HCT116 (cell line): Measurements from ENCODE around the gene TWF1. TPM values are rescaled to one million over a fixed set of nuclear protein-coding genes. Genes with fewer than 3 reads are reported as not detected.

Experiments
- ATAC-seq: fragments of 200-7000 bp; cut with Tn5 transposase; 2 replicates; pipeline ENCODE4 v1.9.1; 2020; ENCODE audit warnings: mild to moderate bottlenecking, moderate library complexity
- BruUV-seq: library from RNA; stranded (reverse); fragments of 400-500 nt; replicated peaks from 2 replicates; lab custom pipeline; 2021; lab: Mats Ljungman, UMichigan
- CTCF ChIA-PET: fragments of 300-600 bp; sonication (Branson Sonifier 250); formaldehyde crosslinking; loops from one replicate; lab custom pipeline; 2021; ENCODE audit warnings: antibody characterized with exemption; lab: Charles Lee
- POLR2A ChIA-PET: fragments of 300-600, 350-600 bp; sonication (Branson Sonifier 250); formaldehyde crosslinking; loops from one replicate; lab custom pipeline; 2021; ENCODE audit warnings: antibody characterized with exemption; lab: Charles Lee
- RAD21 ChIA-PET, 2 experiments: fragments of 300-600 bp; sonication (Branson Sonifier 250); formaldehyde crosslinking; loops; one replicate each; lab custom pipeline; 2023; ENCODE audit warnings: low total read pairs in 2 of 2; ENCODE audit not compliant: uncharacterized antibody in 2 of 2, unreplicated experiment in 2 of 2, low non-redundant PET in 1 of 2; lab: Charles Lee
- DNase-seq: peaks from one replicate; pipeline ENCODE4 v3.0.0-alpha.2; 2010; ENCODE audit warnings: low read depth, low spot score
- H2AFZ ChIP-seq: fragments of 200-600 bp; shearing (Covaris generic), sonication (generic); 2 replicates; pipeline ENCODE4 v1.6.1; 2017; ENCODE audit warnings: low read depth, mixed run types, mixed read lengths, antibody characterized with exemption, low read length; ENCODE audit not compliant: poor library complexity, severe bottlenecking
- H3K27ac ChIP-seq: 2 replicates; pipeline ENCODE4 v1.5.1; 2012; ENCODE audit warnings: low read depth, low read length
- H3K27me3 ChIP-seq: fragments of 200-600 bp; sonication (generic); 2 replicates; pipeline ENCODE4 v1.6.1; 2016; ENCODE audit warnings: mixed run types, low read length, mixed read lengths; ENCODE audit not compliant: insufficient read depth
- H3K36me3 ChIP-seq, 2 experiments: fragments of 200-500 bp in 1 of 2; fragments of 200-600 bp in 1 of 2; sonication (Bioruptor generic) in 1 of 2; sonication (generic) in 1 of 2; 2 replicates each; pipeline versions ENCODE4 v1.5.1 to v1.6.1; 2014 to 2016; ENCODE audit warnings: low read length in 2 of 2, inconsistent platforms in 1 of 2, mixed read lengths in 1 of 2, mixed run types in 1 of 2; ENCODE audit not compliant: insufficient read depth in 2 of 2, control insufficient read depth in 1 of 2
- H3K4me1 ChIP-seq, 2 experiments: fragments of 200-600 bp in 1 of 2; sonication (generic) in 1 of 2; 2 replicates each; pipeline versions ENCODE4 v1.5.1 to v1.6.1; 2012 to 2017; ENCODE audit warnings: low read length in 2 of 2, inconsistent platforms in 1 of 2, mild to moderate bottlenecking in 1 of 2, mixed read lengths in 1 of 2, mixed run types in 1 of 2, moderate library complexity in 1 of 2; ENCODE audit not compliant: insufficient read depth in 2 of 2, control insufficient read depth in 1 of 2
- H3K4me2 ChIP-seq: fragments of 200-600 bp; sonication (generic); 2 replicates; pipeline ENCODE4 v1.6.1; 2017; ENCODE audit warnings: mixed run types, low read length, mixed read lengths
- H3K4me3 ChIP-seq, 2 experiments: fragments of 200-600 bp in 1 of 2; sonication (generic) in 1 of 2; replicated peaks in 1 of 2; 2 replicates each; pipeline ENCODE4 v1.5.1; 2011 to 2016; ENCODE audit warnings: low read length in 2 of 2, control low read depth in 1 of 2, low read depth in 1 of 2, mild to moderate bottlenecking in 1 of 2, mixed read lengths in 1 of 2, mixed run types in 1 of 2
- H3K79me2 ChIP-seq: fragments of 200-600 bp; sonication (generic); 2 replicates; pipeline ENCODE4 v1.6.1; 2017; ENCODE audit warnings: mild to moderate bottlenecking, mixed run types, low read length, moderate library complexity, mixed read lengths; ENCODE audit not compliant: insufficient read depth
- H3K9ac ChIP-seq: fragments of 200-600 bp; sonication (generic); 2 replicates; pipeline ENCODE4 v1.6.1; 2016; ENCODE audit warnings: low read length, mixed read lengths
- H3K9me2 ChIP-seq: fragments of 200-600 bp; sonication (generic), shearing (Covaris generic); 2 replicates; pipeline ENCODE4 v1.6.1; 2017; ENCODE audit warnings: mixed run types, mild to moderate bottlenecking, moderate library complexity; ENCODE audit not compliant: insufficient read depth
- H3K9me3 ChIP-seq, 2 experiments: fragments of 200-500 bp in 1 of 2; fragments of 200-600 bp in 1 of 2; sonication (Bioruptor generic) in 1 of 2; sonication (generic) in 1 of 2; 2 replicates each; pipeline ENCODE4 v1.6.1; 2014 to 2017; ENCODE audit warnings: low read length in 2 of 2, mixed read lengths in 2 of 2, inconsistent platforms in 1 of 2, low read depth in 1 of 2, mild to moderate bottlenecking in 1 of 2, mixed run types in 1 of 2, moderate library complexity in 1 of 2; ENCODE audit not compliant: control insufficient read depth in 1 of 2, insufficient read depth in 1 of 2
- H4K20me1 ChIP-seq: fragments of 200-600 bp; sonication (generic), shearing (Covaris generic); 2 replicates; pipeline ENCODE4 v1.6.1; 2017; ENCODE audit warnings: mixed run types, mild to moderate bottlenecking, moderate library complexity; ENCODE audit not compliant: insufficient read depth
- ATF3 ChIP-seq: IDR thresholded peaks from 2 replicates; pipeline ENCODE4 v1.6.1; 2012
- CBX3 ChIP-seq: IDR thresholded peaks from 2 replicates; pipeline ENCODE4 v1.6.1; 2012; ENCODE audit warnings: low read depth
- CEBPB ChIP-seq: IDR thresholded peaks from 2 replicates; pipeline ENCODE4 v1.6.1; 2012; ENCODE audit warnings: low read depth
- CTCF ChIP-seq, 3 experiments: fragments of 200-600 bp in 1 of 3; sonication (generic) in 1 of 3; IDR thresholded peaks in 2 of 3; conservative IDR thresholded peaks in 1 of 3; 2 replicates each; pipeline ENCODE4 v1.5.1; 2012 to 2017; ENCODE audit warnings: low read depth in 2 of 3, low read length in 2 of 3, antibody characterized with exemption in 1 of 3, borderline replicate concordance in 1 of 3, control low read depth in 1 of 3, mild to moderate bottlenecking in 1 of 3, mixed read lengths in 1 of 3, mixed run types in 1 of 3, moderate library complexity in 1 of 3; ENCODE audit not compliant: insufficient read depth in 1 of 3
- EGR1 ChIP-seq: IDR thresholded peaks from 2 replicates; pipeline ENCODE4 v1.6.1; 2012; ENCODE audit warnings: low read depth
- ELF1 ChIP-seq: IDR thresholded peaks from 2 replicates; pipeline ENCODE4 v1.6.1; 2012; ENCODE audit warnings: low read depth, borderline replicate concordance
- EZH2 ChIP-seq: fragments of 200-600 bp; sonication (generic); IDR thresholded peaks from 2 replicates; pipeline ENCODE4 v1.6.1; 2017; ENCODE audit warnings: antibody characterized with exemption, mixed run types
- EZH2phosphoT487 ChIP-seq: fragments of 200-600 bp; IDR thresholded peaks from 2 replicates; pipeline ENCODE4 v1.6.1; 2018; ENCODE audit warnings: antibody characterized with exemption, borderline replicate concordance
- FOSL1 ChIP-seq: IDR thresholded peaks from 2 replicates; pipeline ENCODE4 v1.6.1; 2012; ENCODE audit warnings: low read depth
- JUND ChIP-seq: IDR thresholded peaks from 2 replicates; pipeline ENCODE4 v1.6.1; 2012
- POLR2AphosphoS5 ChIP-seq: IDR thresholded peaks from 2 replicates; pipeline ENCODE4 v1.6.1; 2011; ENCODE audit warnings: mild to moderate bottlenecking, low read depth, low read length, moderate library complexity
- SIN3A ChIP-seq: IDR thresholded peaks from 2 replicates; pipeline ENCODE4 v1.6.1; 2012; ENCODE audit warnings: low read depth
- SP1 ChIP-seq: IDR thresholded peaks from 2 replicates; pipeline ENCODE4 v1.6.1; 2012; ENCODE audit warnings: low read depth
- SRF ChIP-seq: IDR thresholded peaks from 2 replicates; pipeline ENCODE4 v1.6.1; 2012; ENCODE audit warnings: low read depth
- TCF7L2 ChIP-seq: IDR thresholded peaks from 2 replicates; pipeline ENCODE4 v1.7.0; 2011; ENCODE audit warnings: borderline replicate concordance, inconsistent platforms; ENCODE audit not compliant: insufficient read depth, insufficient read length; ENCODE audit errors: extremely low read depth
- YY1 ChIP-seq: IDR thresholded peaks from 2 replicates; pipeline ENCODE4 v1.6.1; 2011; ENCODE audit warnings: low read length, low read depth, moderate library complexity, mild to moderate bottlenecking; ENCODE audit not compliant: insufficient replicate concordance; ENCODE audit errors: extremely low read depth
- ZNF274 ChIP-seq: fragments of 200-500 bp; sonication (Bioruptor generic); IDR thresholded peaks from 2 replicates; pipeline ENCODE4 v1.6.1; 2014; ENCODE audit warnings: mild to moderate bottlenecking, low read depth, low read length, inconsistent platforms
- intact Hi-C: fragments of 100-400 bp; cut with micrococcal nuclease; formaldehyde crosslinking; loops from 2 replicates; pipeline ENCODE4 v1.10.0; 2022
- total RNA-seq: library from RNA; stranded (reverse); gene quantifications from one replicate; pipeline ENCODE4 v1.2.1, GENCODE V29; 2021; ENCODE audit not compliant: unreplicated experiment
- TF ChIP-seq, protein P1 (sequence below): IDR thresholded peaks from 2 replicates; pipeline ENCODE4 v1.6.1; 2012; ENCODE audit warnings: low read depth
- TF ChIP-seq, protein P2 (sequence below): IDR thresholded peaks from 2 replicates; pipeline ENCODE4 v1.6.1; 2012
- TF ChIP-seq, protein P3 (sequence below): IDR thresholded peaks from 2 replicates; pipeline ENCODE4 v1.6.1; 2011; ENCODE audit warnings: mild to moderate bottlenecking, low read length, moderate library complexity; ENCODE audit not compliant: insufficient replicate concordance; ENCODE audit errors: extremely low read depth

TWF1 gene
- total RNA-seq, 1 experiment from 2014 or later, result 125 TPM

DNA sequence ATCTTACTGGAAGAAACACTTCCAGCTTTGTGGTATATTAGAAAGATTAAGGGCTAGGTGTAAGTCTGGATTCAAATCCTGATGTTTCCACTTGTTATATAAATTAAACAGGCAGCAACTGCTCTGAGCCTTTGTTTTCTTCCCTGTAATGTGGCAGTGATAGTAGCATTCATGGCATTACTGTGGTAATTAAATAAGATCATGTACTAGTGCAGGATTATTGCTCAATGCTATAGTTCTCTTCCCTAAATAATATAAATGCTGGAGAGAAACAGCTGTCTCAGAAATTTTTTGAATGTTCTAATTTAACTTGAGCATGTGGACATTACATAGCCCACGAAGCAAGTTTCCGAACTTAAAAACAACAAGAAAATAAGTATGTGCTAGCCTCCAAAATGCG lies 35.1 kb upstream of the TWF1 start:
- RAD21 ChIA-PET, result no interaction called here
- H3K9me3 ChIP-seq, result no peaks in the 10 kb centered on the region

More for the DNA sequence above, 35.1 kb upstream of the TWF1 start:
- CTCF ChIA-PET, result no interaction called here
- BruUV-seq, result no TSS peak
- Histone ChIP-seq H3K9me2 (no peaks in the 10 kb centered on the region), H3K4me1 (peaks cover 0 to 7% of the 10 kb centered on the region in 2 experiments; a peak in 1 of 4 replicates), H3K79me2 (no peaks in the 10 kb centered on the region), H3K4me2 (no peak overlapping the region), H3K27me3 (no peaks in the 10 kb centered on the region), H3K4me3 (no peak overlapping the region), H2AFZ (no peak overlapping the region), H3K36me3 (no peaks in the 10 kb centered on the region), H3K9ac (no peak overlapping the region), H4K20me1 (no peaks in the 10 kb centered on the region), H3K27ac (no peak overlapping the region)
- intact Hi-C loops, result no loop called here
- POLR2A ChIA-PET, result no interaction called here
- ATAC-seq (no peak), DNase-seq (no peak)
- TF ChIP-seq EZH2phosphoT487, result no peak
- no peak for TF ChIP-seq CTCF (IDR thresholded peaks at IDR 0.05 in 2 of 3, conservative IDR thresholded peaks at IDR 0.05 in 1 of 3; ENCODE audit: borderline replicate concordance in 1 of 3, insufficient read depth in 1 of 3, low read depth in 2 of 3, low read length in 2 of 3)
- TF ChIP-seq, protein P1, sequence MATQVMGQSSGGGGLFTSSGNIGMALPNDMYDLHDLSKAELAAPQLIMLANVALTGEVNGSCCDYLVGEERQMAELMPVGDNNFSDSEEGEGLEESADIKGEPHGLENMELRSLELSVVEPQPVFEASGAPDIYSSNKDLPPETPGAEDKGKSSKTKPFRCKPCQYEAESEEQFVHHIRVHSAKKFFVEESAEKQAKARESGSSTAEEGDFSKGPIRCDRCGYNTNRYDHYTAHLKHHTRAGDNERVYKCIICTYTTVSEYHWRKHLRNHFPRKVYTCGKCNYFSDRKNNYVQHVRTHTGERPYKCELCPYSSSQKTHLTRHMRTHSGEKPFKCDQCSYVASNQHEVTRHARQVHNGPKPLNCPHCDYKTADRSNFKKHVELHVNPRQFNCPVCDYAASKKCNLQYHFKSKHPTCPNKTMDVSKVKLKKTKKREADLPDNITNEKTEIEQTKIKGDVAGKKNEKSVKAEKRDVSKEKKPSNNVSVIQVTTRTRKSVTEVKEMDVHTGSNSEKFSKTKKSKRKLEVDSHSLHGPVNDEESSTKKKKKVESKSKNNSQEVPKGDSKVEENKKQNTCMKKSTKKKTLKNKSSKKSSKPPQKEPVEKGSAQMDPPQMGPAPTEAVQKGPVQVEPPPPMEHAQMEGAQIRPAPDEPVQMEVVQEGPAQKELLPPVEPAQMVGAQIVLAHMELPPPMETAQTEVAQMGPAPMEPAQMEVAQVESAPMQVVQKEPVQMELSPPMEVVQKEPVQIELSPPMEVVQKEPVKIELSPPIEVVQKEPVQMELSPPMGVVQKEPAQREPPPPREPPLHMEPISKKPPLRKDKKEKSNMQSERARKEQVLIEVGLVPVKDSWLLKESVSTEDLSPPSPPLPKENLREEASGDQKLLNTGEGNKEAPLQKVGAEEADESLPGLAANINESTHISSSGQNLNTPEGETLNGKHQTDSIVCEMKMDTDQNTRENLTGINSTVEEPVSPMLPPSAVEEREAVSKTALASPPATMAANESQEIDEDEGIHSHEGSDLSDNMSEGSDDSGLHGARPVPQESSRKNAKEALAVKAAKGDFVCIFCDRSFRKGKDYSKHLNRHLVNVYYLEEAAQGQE, result no peak
- TF ChIP-seq CEBPB, result no peak
- no peak for TF ChIP-seq SRF
- no peak for TF ChIP-seq ZNF274
- TF ChIP-seq ELF1, result no peak
- no peak for TF ChIP-seq SIN3A
- TF ChIP-seq JUND, result no peak
- TF ChIP-seq, protein P2, sequence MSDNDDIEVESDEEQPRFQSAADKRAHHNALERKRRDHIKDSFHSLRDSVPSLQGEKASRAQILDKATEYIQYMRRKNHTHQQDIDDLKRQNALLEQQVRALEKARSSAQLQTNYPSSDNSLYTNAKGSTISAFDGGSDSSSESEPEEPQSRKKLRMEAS, result no peak
- TF ChIP-seq EZH2, result no peak
- TF ChIP-seq EGR1, result no peak
- no peak for TF ChIP-seq POLR2AphosphoS5
- TF ChIP-seq FOSL1, result no peak
- no peak for TF ChIP-seq YY1
- TF ChIP-seq, protein P3, sequence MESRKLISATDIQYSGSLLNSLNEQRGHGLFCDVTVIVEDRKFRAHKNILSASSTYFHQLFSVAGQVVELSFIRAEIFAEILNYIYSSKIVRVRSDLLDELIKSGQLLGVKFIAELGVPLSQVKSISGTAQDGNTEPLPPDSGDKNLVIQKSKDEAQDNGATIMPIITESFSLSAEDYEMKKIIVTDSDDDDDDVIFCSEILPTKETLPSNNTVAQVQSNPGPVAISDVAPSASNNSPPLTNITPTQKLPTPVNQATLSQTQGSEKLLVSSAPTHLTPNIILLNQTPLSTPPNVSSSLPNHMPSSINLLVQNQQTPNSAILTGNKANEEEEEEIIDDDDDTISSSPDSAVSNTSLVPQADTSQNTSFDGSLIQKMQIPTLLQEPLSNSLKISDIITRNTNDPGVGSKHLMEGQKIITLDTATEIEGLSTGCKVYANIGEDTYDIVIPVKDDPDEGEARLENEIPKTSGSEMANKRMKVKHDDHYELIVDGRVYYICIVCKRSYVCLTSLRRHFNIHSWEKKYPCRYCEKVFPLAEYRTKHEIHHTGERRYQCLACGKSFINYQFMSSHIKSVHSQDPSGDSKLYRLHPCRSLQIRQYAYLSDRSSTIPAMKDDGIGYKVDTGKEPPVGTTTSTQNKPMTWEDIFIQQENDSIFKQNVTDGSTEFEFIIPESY, result no peak
- TF ChIP-seq SP1, result no peak
- TF ChIP-seq ATF3, result no peak
- no peak for TF ChIP-seq TCF7L2
- no peak for TF ChIP-seq CBX3
